ENCODE results near the gene WAC. TPM values are rescaled to one million over a fixed set of nuclear protein-coding genes. Genes with fewer than 3 reads are reported as not detected.
"Not testable (repeated sequence)": the region's sequence is repeated elsewhere in the genome, so short reads cannot be mapped to it uniquely, and the experiment has no call there.

Gene WAC, protein sequence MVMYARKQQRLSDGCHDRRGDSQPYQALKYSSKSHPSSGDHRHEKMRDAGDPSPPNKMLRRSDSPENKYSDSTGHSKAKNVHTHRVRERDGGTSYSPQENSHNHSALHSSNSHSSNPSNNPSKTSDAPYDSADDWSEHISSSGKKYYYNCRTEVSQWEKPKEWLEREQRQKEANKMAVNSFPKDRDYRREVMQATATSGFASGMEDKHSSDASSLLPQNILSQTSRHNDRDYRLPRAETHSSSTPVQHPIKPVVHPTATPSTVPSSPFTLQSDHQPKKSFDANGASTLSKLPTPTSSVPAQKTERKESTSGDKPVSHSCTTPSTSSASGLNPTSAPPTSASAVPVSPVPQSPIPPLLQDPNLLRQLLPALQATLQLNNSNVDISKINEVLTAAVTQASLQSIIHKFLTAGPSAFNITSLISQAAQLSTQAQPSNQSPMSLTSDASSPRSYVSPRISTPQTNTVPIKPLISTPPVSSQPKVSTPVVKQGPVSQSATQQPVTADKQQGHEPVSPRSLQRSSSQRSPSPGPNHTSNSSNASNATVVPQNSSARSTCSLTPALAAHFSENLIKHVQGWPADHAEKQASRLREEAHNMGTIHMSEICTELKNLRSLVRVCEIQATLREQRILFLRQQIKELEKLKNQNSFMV
- 58.6 and 63.7 TPM in 2 replicates for total RNA-seq (2014; rRNA removed; shearing (Covaris generic))
- 54.0 and 83.8 TPM in 2 replicates for polyA plus RNA-seq (2015; cell fraction: cytosol; rRNA removed)
- polyA plus RNA-seq (2015; cell fraction: nucleus; rRNA removed) = 69.6 and 105 TPM in 2 replicates

DNA sequence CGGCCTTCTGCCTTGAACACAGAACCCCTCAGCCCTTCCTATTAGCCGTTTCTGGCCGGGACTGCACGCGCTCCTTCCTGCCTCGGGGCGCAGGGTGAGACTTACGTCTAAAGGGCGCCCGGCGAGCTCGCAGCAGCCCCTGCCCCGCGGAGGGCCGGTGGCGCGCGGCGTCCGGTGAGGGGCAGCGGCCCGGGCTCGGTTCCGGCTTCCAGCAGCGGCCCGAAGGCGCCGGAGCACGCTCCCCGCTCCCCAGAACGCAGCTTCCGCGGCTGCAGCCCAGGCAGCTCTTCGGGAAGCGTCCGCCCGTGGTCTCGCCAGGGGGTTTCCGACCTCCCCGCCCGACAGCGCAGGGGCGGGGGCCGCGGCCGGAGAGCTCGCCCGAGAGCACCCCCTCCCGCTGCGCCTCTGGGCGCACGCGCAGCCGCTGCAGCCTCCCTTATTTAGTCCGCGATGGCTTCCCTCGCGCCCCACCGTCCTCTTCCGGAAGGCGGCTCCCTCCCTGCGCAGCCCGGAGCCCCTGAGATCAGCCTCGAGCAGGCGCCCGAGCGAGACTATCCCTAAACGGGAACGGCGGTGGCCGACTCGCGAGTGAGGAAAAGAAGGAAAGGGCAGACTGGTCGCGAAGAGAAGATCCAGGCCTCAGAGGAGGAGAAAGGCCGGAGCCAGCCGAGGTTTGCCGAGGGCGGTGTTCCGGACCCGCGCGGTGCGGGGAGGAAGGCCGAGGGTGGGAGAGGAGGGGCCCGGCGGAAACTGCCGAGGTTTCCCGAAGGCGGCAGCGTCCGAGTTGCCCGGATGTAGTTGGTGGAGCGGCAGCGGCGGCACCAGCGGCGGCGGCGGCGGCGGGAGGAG, at the start of gene WAC:
WAC (plus strand) TSS at position 782 of the 849 bp plus-strand sequence. CDS start 462 bp downstream, outside the sequence.
- in situ Hi-C loops (cut with HindIII; ENCODE audit: low pct_unique_long_range_greater_than_20kb, low sequenced_read_pairs) = no loop called here
- DNase-seq (ENCODE audit: low read depth, low spot score) = peak; percentile 88

DNA sequence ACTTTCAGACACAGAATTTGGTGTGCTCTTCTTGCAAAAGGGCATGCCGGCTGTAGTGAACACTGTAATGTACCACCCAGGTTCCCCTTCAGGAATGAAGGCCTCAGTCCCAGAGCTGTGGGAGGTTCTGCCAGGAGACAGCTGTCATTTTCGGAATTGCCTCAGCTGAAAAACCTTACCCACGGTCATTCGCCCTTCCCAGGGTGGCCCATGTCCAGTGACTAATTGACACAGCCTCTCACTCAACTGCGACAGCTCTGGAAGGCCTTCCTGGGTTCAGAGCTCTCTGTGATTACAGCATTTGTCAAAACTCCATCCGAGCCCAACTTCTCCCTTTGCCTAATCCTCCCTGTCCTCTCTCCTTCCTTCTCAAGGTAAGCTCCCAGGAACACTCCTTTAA, 43.7 kb upstream of the WAC start:
- in situ Hi-C loops (cut with HindIII; ENCODE audit: low pct_unique_long_range_greater_than_20kb, low sequenced_read_pairs) = no loop called here
- no peak for DNase-seq (ENCODE audit: low read depth, low spot score)

DNA sequence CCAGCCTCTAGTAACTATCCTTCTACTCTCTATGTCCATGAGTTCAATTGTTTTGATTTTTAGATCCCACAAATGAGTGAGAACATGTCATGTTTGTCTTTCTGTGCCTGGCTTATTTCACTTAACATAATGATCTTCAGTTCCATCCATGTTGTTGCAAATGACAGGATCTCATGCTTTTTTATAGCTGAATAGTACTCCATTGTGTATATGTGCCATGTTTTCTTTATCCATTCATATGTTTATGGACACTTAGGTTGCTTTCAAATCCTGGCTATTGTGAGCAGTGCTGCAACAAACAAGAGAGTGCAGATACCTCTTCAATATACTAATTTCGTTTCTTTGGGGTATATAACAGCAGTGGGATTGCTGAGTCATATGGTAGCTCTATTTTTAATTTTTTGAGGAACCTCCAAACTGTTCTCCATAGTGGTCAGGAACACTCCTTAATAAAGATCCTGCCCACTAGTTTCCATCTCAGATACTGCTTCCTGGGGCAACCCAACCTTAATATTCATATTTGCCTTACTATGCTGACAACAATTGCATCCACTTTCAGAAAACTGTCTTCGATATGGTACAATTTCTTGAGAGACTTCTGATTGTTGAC, 42.6 kb upstream of the WAC start:
- in situ Hi-C loops (cut with HindIII; ENCODE audit: low pct_unique_long_range_greater_than_20kb, low sequenced_read_pairs); DNase-seq (ENCODE audit: low read depth, low spot score): not testable (repeated sequence)

DNA sequence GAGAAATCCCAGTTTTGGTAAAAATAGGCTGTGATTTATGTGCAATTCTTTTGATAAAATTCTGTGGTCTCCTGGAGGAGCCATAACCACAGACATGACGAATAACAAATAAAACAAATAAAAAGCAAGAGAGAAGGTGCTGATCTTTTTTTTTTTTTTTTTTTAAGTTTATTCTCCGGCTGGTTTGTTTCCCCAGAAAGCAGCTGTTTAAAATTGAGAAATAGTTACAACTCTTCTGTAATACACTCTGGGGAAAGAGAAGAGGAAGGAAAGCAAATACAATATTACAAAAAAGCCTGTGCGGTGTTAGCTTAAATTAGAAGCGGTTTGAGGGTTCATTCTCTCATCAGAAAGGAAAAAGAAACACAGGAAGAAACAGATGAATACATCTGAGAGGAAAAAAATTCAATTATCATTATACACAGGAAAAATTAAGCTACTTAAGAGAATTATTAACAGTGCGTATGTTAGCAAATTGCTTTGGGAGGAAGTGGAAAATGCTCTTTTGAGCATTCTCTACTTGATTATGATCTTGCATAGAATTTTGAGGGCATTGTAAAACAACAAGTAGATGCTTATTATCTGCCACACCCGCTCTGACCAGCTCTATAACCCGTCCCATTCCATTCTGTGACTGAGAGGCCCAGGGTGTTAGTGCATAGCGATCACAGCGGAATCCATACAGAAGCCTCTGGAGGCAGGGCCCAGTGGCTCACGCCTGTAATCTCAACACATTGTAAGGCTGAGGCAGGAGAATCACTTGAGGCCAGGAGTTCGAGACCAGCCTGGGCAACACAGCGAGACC, 40.6 kb upstream of the WAC start:
- no peak for DNase-seq (ENCODE audit: low read depth, low spot score)
- in situ Hi-C loops (cut with HindIII; ENCODE audit: low pct_unique_long_range_greater_than_20kb, low sequenced_read_pairs) = no loop called here

DNA sequence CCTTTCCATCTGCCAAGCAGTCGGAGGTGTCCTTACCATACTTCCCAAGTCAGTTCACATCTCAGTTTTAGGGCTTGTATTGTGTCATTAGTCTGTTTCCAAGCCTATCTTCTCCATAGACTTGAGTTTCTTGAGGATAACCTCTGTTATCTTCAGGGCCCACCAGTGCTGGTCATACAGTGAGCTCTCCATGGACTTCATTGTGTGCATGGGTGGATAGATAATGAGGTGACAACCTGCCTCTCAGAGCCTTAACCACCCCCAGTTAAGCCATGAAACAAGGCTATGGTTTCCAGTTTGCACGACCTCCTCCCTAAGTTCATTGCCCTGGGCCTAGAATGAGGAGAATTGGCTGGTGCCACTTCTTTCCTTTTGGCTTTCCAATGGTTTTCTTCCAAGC, 38.5 kb upstream of the WAC start:
- in situ Hi-C loops (cut with HindIII; ENCODE audit: low pct_unique_long_range_greater_than_20kb, low sequenced_read_pairs) = no loop called here
- no peak for DNase-seq (ENCODE audit: low read depth, low spot score)

DNA sequence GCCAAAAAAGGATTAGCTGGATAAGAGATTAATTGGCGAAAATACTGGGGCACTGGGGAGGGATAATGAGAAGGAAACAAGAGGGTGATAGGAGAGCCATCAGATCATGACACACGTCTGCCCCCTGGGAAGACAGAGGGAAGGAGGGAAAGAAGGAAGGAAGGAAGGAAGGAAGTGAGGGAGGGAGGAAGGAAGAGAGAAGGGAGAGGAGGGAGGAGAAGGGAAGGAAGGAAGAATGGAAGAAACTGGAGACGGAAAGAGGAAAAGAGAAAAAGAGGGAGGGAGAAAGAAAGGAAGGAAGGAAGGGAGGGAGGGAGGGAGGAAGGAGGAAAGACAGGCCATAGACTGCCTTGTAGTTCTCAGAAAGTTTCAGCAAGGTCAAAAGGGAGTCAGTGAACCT, 37.8 kb upstream of the WAC start:
- no peak for DNase-seq (ENCODE audit: low read depth, low spot score)
- in situ Hi-C loops (cut with HindIII; ENCODE audit: low pct_unique_long_range_greater_than_20kb, low sequenced_read_pairs) = no loop called here

DNA sequence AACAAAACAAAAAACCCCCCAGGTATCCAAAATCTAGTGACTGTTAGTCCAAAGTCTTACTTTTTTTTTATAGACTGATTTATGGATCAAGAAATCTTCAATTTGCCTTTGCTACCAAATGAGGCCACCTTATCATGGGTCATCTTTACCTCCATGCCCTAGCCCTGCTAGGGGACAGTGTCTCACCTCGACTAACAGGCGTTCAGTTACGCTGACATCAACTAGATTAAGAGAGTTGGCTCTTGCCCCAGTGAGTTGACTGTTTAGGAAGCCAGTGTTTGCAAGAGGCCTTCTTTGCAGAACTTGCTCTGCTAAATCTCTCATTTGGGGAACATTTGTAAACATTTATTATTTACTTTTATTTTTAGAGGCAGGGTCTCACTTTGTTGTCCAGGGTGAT, 36.9 kb upstream of the WAC start:
- no peak for DNase-seq (ENCODE audit: low read depth, low spot score)
- in situ Hi-C loops (cut with HindIII; ENCODE audit: low pct_unique_long_range_greater_than_20kb, low sequenced_read_pairs) = no loop called here

DNA sequence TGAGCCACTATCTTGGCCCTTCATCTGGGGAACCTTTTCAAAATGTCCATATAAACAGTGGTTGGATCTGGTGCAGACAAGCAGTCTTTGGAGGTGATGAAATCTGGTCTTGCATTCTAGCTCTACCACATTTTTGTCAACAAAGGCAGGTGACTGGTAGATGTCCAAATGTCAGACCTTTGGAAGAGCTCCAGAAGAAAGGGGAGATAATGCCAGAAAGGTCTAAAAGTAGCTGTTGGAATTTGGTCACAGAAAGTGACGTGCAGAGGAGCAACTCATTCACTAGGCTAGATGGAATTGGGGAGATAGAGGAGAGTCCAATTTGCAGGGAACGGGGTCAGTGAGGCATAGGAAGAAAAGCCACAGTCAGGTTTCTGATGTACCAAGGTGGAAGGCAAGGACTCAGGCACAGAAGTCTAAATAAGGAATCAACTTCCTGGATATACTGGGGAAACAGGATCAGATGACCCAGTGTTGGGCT, 36.4 kb upstream of the WAC start:
- in situ Hi-C loops (cut with HindIII; ENCODE audit: low pct_unique_long_range_greater_than_20kb, low sequenced_read_pairs) = no loop called here
- DNase-seq (ENCODE audit: low read depth, low spot score) = no peak

DNA sequence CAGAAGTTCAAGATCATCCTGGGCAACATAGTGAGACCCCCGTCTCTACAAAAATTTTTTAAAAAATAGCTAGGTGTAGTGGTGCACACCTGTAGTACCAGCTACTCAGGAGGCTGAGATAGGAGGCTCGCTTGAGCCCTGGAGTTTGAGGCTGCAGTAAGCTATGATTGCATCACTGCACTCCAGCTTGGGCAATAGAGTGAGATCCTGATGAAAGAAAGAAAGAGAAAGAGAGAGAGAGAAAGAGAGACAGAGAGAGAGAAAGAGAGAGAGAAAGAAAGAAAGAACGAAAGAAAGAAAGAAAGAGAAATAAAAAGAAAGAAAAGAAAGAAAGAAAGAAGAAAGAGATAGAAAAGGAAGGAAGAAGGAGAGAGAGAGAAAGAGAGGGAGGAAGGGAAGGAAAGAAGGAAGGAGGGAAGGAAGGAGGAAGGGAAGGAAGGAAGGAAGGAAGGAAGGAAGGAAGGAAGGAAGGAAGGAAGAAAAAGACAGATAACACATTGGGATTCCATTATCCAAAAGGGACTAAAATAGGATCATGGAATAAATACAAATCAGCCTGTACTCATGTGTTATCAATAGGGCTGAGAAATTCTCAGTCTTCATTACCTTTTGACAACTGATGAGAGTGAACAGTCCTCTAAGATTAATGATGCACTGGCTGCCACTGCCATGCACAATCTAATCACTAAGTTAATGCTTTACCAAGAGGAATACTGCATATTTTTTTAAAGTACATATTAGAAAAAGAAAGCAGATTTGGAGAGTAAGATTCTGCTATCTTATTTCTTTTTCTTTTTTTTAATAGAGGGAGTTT, 35.4 kb upstream of the WAC start:
- no peak for DNase-seq (ENCODE audit: low read depth, low spot score)
- in situ Hi-C loops (cut with HindIII; ENCODE audit: low pct_unique_long_range_greater_than_20kb, low sequenced_read_pairs) = no loop called here

DNA sequence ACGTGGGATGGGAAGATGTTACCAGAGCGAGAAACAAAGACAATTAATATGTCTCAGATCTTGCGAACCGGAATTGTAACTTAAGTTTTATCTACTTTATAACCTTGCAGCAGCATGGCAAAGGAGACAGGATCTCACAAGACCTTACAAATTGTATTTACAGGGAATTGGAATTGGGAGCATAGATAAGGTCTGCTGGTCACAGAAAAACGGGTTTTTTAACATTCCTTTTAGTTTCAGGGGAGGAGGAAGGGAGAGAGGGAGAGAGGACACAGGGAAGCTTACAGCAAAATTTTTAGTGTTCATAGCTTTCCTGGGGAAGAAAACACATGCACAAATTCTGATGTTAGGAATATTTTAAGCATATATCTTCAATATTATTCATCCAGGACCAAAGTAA, 32.7 kb upstream of the WAC start:
- DNase-seq (ENCODE audit: low read depth, low spot score); in situ Hi-C loops (cut with HindIII; ENCODE audit: low pct_unique_long_range_greater_than_20kb, low sequenced_read_pairs): not testable (repeated sequence)

DNA sequence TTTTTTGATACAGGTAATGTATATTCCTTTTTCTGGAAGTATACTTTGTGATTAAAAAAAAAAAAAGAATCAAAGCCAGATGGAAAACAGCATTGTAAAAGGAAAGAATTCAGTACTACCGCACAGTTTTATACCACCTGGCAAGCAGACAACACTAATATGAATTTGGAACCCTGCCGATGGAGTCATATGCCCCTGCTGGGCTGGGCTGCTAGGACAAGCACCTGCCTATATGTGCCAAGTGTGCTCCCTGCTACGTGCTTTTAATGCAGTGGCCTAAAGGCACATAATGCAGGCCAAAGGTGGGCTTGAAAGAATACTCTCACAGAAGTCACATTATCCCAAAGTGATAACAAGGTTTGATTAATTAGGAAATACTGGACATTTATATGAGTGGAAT, 29.8 kb upstream of the WAC start:
- in situ Hi-C loops (cut with HindIII; ENCODE audit: low pct_unique_long_range_greater_than_20kb, low sequenced_read_pairs) = no loop called here
- DNase-seq (ENCODE audit: low read depth, low spot score) = no peak

DNA sequence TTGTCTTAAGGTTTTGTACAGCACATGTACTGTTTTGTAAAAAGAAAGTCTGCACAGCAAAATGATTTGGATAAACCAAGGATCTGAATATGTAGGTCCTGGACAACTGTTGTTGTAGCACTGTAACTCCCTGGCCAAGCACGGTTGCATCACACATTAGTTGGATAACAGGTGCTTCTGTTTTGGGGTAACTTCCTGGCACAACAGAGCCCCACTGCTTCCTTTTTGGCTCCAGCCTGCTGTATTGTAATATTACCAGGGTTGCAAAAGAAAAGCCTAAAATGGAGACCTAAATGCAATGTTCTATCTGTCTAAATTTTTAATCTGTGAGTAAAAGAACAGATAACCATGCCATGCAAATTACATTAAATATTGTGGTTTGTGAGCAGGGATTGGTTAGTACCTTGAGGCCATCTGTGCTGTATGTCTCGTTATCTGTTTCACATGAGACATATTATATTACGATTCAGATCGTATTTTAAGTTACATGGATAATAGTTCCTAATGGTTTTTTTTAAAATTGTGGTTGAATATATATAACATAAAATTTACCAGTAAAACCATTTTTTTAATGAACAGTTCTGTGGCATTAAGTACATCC, 27.5 kb upstream of the WAC start:
- in situ Hi-C loops (cut with HindIII; ENCODE audit: low pct_unique_long_range_greater_than_20kb, low sequenced_read_pairs) = no loop called here
- DNase-seq (ENCODE audit: low read depth, low spot score) = no peak

DNA sequence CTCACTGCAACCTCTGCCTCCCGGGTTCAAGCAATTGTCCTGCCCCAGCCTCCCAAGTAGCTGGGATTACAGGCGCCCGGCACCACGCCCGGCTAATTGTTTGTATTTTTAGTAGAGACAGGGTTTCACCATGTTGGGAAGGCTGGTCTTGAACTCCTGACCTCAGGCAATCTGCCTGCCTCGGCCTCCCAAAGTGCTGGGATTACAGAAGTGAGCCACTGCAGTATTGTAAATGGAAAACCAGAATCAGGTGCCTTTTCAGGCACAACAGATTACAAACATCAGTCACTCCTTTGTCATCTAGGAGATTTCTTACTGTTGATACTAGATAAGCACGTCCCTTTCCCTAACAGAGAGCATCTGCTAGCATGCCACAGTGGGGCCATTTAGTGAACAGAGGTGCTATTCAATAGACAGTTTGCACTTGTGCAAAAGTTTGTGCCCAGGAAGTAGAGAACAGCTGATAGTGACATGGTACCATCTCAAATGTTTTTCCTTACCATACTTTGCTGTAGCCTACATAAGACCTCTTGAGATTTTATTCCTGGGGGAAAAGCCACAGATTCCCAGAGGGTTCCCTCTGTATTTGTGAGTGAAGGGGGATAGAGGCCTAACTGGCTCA, 24.5 kb upstream of the WAC start:
- peak; percentile 96 for DNase-seq (ENCODE audit: low read depth, low spot score)
- in situ Hi-C loops (cut with HindIII; ENCODE audit: low pct_unique_long_range_greater_than_20kb, low sequenced_read_pairs) = no loop called here

DNA sequence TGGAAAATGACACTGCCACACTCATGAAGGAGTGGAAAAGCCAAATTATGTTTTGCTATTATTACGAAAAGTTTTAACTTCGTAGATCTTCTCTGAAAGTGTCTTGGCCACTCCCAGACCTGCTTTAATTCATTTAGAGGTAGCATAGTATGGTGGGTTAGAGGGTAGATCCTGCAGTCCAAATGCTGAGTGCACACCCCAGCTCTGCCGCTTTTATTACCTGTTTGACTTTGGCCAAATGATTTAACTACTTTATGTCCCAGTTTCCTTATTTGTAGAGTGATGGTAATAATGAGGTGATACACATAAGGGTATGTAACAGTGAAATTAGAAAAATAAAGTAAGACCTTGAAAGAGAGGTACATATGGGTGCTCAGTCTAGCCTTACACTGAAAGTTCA, 23.6 kb upstream of the WAC start:
- no peak for DNase-seq (ENCODE audit: low read depth, low spot score)
- in situ Hi-C loops (cut with HindIII; ENCODE audit: low pct_unique_long_range_greater_than_20kb, low sequenced_read_pairs) = no loop called here

DNA sequence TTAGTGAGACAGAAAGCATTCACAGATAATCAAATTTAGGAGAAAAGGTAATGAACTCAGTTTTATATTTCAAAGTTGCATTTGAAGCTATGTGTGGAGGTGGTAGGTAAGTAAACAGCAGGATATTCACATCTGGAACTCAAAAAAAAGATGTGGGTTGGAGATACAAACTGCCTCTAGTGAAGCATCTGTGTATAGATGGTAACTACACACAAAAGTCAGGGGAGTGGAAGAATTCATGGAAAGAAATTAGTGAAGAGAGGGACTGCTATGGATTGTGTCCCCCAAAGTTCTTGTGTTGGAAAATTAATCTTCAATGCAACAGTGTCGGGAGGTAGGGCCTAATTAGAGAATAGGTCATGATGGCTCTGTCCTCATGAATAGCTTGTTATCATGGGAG, 18.3 kb upstream of the WAC start:
- DNase-seq (ENCODE audit: low read depth, low spot score) = no peak
- in situ Hi-C loops (cut with HindIII; ENCODE audit: low pct_unique_long_range_greater_than_20kb, low sequenced_read_pairs) = no loop called here
